Tibial artery (tissue), 4 donors: ENCODE results near the gene DDX49.

ENCODE experiments used
- DNase-seq, 2 donors: peaks; one replicate each; pipeline ENCODE4 v3.0.0-alpha.2; 2019
- H3K27ac ChIP-seq, 2 donors: fragments of 200-600 bp; sonication (generic) in 1 of 2; 1 replicate in 1 of 2; 2 replicates in 1 of 2; pipeline ENCODE4 v1.5.1; 2018 to 2019; ENCODE audit warnings: mild to moderate bottlenecking in 1 of 2
- H3K27me3 ChIP-seq, 2 donors: fragments of 200-600 bp; sonication (generic) in 1 of 2; one replicate each; pipeline versions ENCODE4 v1.5.1 to v1.6.0; 2016 to 2019
- H3K36me3 ChIP-seq, 3 donors: fragments of 200-600 bp; sonication (generic) in 2 of 3; one replicate each; pipeline ENCODE4 v1.5.1; 2016 to 2019; ENCODE audit warnings: mild to moderate bottlenecking in 2 of 3
- H3K4me1 ChIP-seq, 4 donors: fragments of 200-600 bp; sonication (generic) in 2 of 4; 1 replicate in 3 of 4; 2 replicates in 1 of 4; pipeline ENCODE4 v1.5.1; 2016 to 2019
- H3K4me3 ChIP-seq, 2 donors: fragments of 200-600 bp; sonication (generic) in 1 of 2; 1 replicate in 1 of 2; 2 replicates in 1 of 2; pipeline ENCODE4 v1.5.1; 2018 to 2019; ENCODE audit warnings: mild to moderate bottlenecking in 2 of 2
- H3K9me3 ChIP-seq, 3 donors: fragments of 200-600 bp; sonication (generic) in 1 of 3; one replicate each; pipeline ENCODE4 v1.5.1; 2016 to 2019
- intact Hi-C: fragments of 100-400 bp; cut with DNase I; formaldehyde crosslinking; loops from one replicate; pipeline ENCODE4 v1.15.0; 2023; ENCODE audit warnings: low total_unique reads
- TF ChIP-seq, protein P1 (sequence below), 2 experiments: fragments of 200-600 bp in 1 of 2; fragments of 450-650 bp in 1 of 2; IDR thresholded peaks; one replicate each; pipeline ENCODE4 v1.5.1; 2017 to 2019; ENCODE audit warnings: antibody characterized with exemption in 2 of 2, mild to moderate bottlenecking in 1 of 2, moderate library complexity in 1 of 2

DDX49 gene

DNA sequence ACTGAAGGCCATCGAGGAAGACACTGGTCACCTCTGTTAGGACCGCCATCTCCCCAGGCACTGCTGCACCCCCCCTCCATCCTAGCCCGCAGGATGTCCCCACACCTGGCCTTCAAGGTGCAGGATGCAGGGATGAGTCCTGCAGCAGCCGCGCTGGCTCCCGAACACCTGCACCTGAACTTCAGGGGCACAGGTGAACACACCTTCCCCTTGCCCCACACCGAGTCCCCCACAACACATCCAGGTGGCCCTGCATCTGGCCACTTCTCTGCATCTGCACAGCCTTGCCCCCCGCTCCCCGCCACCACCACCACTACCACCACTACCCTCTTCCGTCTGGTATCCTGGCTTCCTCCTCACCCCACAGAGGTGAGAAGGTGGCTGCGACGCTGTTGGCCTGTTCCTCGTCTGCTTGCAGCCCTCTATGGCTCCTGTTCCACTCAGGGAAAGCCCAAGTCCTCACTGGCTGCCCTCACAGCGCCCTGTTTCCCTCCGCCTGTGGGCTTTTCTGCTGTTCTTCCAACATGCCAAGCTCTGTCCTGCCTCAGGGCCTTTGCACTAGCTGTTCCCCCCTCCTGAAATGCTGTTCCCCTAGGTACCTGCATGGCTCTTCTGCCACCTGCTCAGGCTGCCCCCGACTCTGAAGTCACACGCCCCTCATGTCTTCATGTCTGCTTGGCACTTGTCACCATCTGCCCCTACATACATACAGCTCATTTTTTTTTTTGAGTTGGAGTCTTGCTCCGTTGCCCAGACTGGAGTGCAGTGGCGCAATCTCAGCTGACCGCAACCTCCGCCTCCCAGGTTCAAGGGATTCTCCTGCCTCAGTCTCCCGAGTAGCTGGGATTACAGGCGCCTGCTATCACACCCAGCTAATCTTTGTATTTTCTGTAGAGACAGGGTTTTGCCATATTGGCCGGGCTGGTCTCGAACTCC is 22.2 kb upstream of the DDX49 start:
- no peaks in the 10 kb centered on the region for H3K9me3 ChIP-seq
- DNase-seq = no peak
- peaks cover 21 to 43% (median 34%) of the 10 kb centered on the region in 3 donors for H3K36me3 ChIP-seq
- H3K27me3 ChIP-seq = peaks cover 0 to 58% of the 10 kb centered on the region in 2 donors
- TF ChIP-seq, protein P1, sequence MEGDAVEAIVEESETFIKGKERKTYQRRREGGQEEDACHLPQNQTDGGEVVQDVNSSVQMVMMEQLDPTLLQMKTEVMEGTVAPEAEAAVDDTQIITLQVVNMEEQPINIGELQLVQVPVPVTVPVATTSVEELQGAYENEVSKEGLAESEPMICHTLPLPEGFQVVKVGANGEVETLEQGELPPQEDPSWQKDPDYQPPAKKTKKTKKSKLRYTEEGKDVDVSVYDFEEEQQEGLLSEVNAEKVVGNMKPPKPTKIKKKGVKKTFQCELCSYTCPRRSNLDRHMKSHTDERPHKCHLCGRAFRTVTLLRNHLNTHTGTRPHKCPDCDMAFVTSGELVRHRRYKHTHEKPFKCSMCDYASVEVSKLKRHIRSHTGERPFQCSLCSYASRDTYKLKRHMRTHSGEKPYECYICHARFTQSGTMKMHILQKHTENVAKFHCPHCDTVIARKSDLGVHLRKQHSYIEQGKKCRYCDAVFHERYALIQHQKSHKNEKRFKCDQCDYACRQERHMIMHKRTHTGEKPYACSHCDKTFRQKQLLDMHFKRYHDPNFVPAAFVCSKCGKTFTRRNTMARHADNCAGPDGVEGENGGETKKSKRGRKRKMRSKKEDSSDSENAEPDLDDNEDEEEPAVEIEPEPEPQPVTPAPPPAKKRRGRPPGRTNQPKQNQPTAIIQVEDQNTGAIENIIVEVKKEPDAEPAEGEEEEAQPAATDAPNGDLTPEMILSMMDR (IDR thresholded peaks at IDR 0.05) = no peak
- no peak overlapping the region for H3K4me3 ChIP-seq
- H3K4me1 ChIP-seq = peaks cover 0 to 26% (median 24%) of the 10 kb centered on the region in 4 donors
- H3K27ac ChIP-seq = no peak overlapping the region
- intact Hi-C loops = no loop called here

GRCh38 chr19:18898081-18898606 is 21.4 kb upstream of the DDX49 start:
- no peak overlapping the region for H3K4me3 ChIP-seq
- H3K9me3 ChIP-seq = no peaks in the 10 kb centered on the region
- TF ChIP-seq, protein P1 (IDR thresholded peaks at IDR 0.05) = no peak
- peak in 1 of 2 donors; percentile 61 for DNase-seq
- intact Hi-C loops = no loop called here
- peaks cover 0 to 57% of the 10 kb centered on the region in 2 donors for H3K27me3 ChIP-seq
- peaks cover 0 to 26% (median 24%) of the 10 kb centered on the region in 4 donors for H3K4me1 ChIP-seq
- no peak overlapping the region for H3K27ac ChIP-seq
- H3K36me3 ChIP-seq = peaks cover 23 to 50% (median 38%) of the 10 kb centered on the region in 3 donors

- H3K27me3 ChIP-seq = peaks cover 0 to 50% of the 10 kb centered on the region in 2 donors
- peaks cover 0 to 26% (median 24%) of the 10 kb centered on the region in 4 donors for H3K4me1 ChIP-seq
- DNase-seq = peak in 1 of 2 donors; percentile 65
- no peak overlapping the region for H3K27ac ChIP-seq
- intact Hi-C loops = no loop called here
- H3K36me3 ChIP-seq = peaks cover 26 to 57% (median 44%) of the 10 kb centered on the region in 3 donors
- no peaks in the 10 kb centered on the region for H3K9me3 ChIP-seq
- TF ChIP-seq, protein P1 (IDR thresholded peaks at IDR 0.05) = no peak
- no peak overlapping the region for H3K4me3 ChIP-seq
These were observed 20.7 kb upstream of the DDX49 start for GRCh38 chr19:18898607-18899408.

DNA sequence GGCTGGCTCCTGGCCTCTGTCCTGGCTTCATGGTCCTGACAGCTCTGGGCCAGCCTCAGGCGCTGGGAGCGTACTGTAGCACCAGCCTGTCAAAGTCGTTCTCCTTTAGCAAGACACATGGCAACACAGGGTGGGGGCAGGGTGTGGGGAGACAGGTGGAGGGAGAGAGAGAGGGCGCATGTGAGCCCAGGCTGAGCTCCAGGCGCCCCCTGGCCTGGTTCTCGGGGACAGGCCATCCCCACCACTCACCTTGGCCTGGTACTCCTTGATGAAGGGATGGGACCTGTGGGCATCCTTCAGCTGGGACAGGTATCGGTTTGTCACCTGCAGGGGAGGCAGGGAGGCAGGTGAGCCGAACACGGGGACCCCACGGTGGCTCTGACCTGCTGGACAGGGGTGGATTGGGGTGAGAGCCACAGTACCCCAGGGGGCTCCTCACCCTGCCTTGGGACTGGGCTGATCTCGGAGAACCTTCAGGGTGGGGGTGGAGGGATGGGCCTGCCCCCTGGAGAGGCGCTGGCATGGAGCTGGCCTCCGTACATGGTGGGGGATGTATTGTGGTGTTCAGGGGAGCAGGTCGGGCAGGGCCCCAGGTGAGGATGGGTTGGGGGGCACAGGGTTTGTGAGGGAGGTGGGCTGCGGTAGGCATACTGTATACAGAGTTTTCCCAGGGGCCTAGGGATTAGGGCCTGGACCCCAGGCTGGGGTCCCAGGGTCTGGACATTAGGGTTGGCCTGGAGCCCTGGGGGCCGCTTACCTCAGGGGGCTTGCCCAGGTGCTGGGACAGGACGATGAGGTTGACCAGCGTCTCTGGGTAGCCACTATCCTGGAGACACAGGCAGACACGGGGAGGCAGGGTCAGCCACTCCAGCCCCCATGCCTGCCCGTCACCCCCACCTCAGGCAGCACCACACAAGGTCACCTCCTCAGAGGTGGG is 19.6 kb upstream of the DDX49 start:
- Histone ChIP-seq H3K36me3 (peaks cover 37 to 68% (median 55%) of the 10 kb centered on the region in 3 donors), H3K4me1 (peaks cover 0 to 16% (median 14%) of the 10 kb centered on the region in 4 donors), H3K27me3 (peaks cover 0 to 40% of the 10 kb centered on the region in 2 donors), H3K9me3 (no peaks in the 10 kb centered on the region), H3K4me3 (no peak overlapping the region), H3K27ac (no peak overlapping the region)
- intact Hi-C loops = no loop called here
- TF ChIP-seq, protein P1 (IDR thresholded peaks at IDR 0.05) = no peak
- DNase-seq = peak in 1 of 2 donors; percentile 62
